Psoas muscle (tissue), 8 donors: ENCODE data around the gene TRIM25. TPM values are rescaled to one million over a fixed set of nuclear protein-coding genes. Genes with fewer than 3 reads are reported as not detected.

ENCODE experiments used
- ATAC-seq, 4 donors: fragments of 200-7000 bp; cut with Tn5 transposase; one replicate each; pipeline ENCODE4 v1.9.1; 2020; ENCODE audit warnings: moderate library complexity in 3 of 4, mild to moderate bottlenecking in 2 of 4
- DNase-seq, 2 donors: peaks; one replicate each; pipeline ENCODE4 v3.0.0-alpha.2; 2020
- H3K27ac ChIP-seq: fragments of 200-600 bp; one replicate; pipeline ENCODE4 v1.8.0; 2022
- H3K27me3 ChIP-seq, 3 donors: fragments of 200-600 bp in 1 of 3; one replicate each; pipeline versions ENCODE4 v1.6.1 to v1.8.0; 2013 to 2022; ENCODE audit warnings: low read length in 2 of 3, mild to moderate bottlenecking in 2 of 3, moderate library complexity in 1 of 3; ENCODE audit not compliant: insufficient read depth in 3 of 3
- H3K36me3 ChIP-seq, 2 donors: fragments of 200-600 bp in 1 of 2; one replicate each; pipeline versions ENCODE4 v1.6.1 to v1.8.0; 2013 to 2022; ENCODE audit warnings: low read depth in 1 of 2, mild to moderate bottlenecking in 1 of 2, moderate library complexity in 1 of 2; ENCODE audit not compliant: insufficient read depth in 1 of 2
- H3K4me1 ChIP-seq: fragments of 200-600 bp; one replicate; pipeline ENCODE4 v1.8.0; 2022
- H3K4me3 ChIP-seq: fragments of 200-600 bp; one replicate; pipeline ENCODE4 v1.8.0; 2022; ENCODE audit warnings: mild to moderate bottlenecking
- H3K9me3 ChIP-seq: fragments of 200-600 bp; one replicate; pipeline ENCODE4 v1.8.0; 2022
- WGBS, 3 donors: extraction: QIAGEN DNeasy Blood & Tissue Kit; methylation state at CpG; one replicate each; pipeline versions ENCODE4 v1.1.6 to v1.1.7; 2013; 5-methylcytosine and 5-hydroxymethylcytosine counted together
- intact Hi-C, 2 donors: fragments of 100-400 bp; cut with DNase I; formaldehyde crosslinking; loops; one replicate each; pipeline versions ENCODE4 v1.11.0 to v1.14.2; 2022
- polyA plus RNA-seq, 3 donors: library from polyadenylated mRNA; stranded (reverse); fragments of 200-250 nt; gene quantifications; one replicate each; pipeline ENCODE4 v1.2.3, GENCODE V29; 2013
- total RNA-seq, 4 donors: library from RNA; stranded (reverse); fragmentation: NEBNext Ultra II Directional in 2 of 4; extraction: Animal tissue kit (Norgen Biotek cat#: 25700) in 2 of 4; gene quantifications; one replicate each; pipeline versions ENCODE4 v1.2.1 to v1.2.4, GENCODE V29; 2021 to 2023
- TF ChIP-seq, protein P1 (sequence below): fragments of 200-600 bp; IDR thresholded peaks from one replicate; pipeline ENCODE4 v1.8.0; 2022; ENCODE audit warnings: antibody characterized with exemption
- donor health status: healthy with polysubstance abuse.
- donor health status: DM: no; HTN: no; CAD: no; lungs with moderate emphysema.
- donor health status: Bipolar disorder and iron deficiency.
- donor health status: healthy.
- donor health status: DM: yes; HTN: yes; CAD: no.
- donor health status: DM: no; HTN: no; CAD: no.
- donor health status: DM: no; HTN: no; CAD: no.
- donor health status: DM: yes; HTN: yes; CAD: no.

The TRIM25 gene
- total and polyA plus RNA-seq, 7 donors: 5.1 to 20.0 (median 12.4) TPM

DNA sequence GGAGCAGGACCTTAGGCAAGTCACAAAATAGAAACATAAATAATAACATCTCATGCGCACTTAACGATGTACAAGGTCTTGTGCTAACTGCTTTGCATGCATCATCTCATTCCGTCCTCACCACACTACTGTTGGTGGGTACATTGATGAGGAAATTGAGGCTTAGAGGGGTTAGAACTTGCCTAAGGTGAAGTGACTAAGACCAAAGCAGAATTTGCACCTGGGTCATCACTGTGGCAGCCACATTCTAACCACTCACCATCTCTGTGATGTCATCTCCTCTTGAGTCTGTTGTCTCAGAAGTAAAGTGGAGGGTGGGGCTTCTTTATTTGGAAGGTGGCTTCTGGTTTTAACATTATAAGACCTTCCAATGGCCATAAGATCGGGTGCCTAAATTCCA is 20.4 kb upstream of the TRIM25 start:
- TF ChIP-seq, protein P1, sequence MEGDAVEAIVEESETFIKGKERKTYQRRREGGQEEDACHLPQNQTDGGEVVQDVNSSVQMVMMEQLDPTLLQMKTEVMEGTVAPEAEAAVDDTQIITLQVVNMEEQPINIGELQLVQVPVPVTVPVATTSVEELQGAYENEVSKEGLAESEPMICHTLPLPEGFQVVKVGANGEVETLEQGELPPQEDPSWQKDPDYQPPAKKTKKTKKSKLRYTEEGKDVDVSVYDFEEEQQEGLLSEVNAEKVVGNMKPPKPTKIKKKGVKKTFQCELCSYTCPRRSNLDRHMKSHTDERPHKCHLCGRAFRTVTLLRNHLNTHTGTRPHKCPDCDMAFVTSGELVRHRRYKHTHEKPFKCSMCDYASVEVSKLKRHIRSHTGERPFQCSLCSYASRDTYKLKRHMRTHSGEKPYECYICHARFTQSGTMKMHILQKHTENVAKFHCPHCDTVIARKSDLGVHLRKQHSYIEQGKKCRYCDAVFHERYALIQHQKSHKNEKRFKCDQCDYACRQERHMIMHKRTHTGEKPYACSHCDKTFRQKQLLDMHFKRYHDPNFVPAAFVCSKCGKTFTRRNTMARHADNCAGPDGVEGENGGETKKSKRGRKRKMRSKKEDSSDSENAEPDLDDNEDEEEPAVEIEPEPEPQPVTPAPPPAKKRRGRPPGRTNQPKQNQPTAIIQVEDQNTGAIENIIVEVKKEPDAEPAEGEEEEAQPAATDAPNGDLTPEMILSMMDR: no peak
- Histone ChIP-seq H3K4me3 (no peak overlapping the region), H3K36me3 (peaks cover 7 to 59% of the 10 kb centered on the region in 2 donors), H3K27me3 (no peaks in the 10 kb centered on the region), H3K9me3 (no peaks in the 10 kb centered on the region), H3K27ac (no peak overlapping the region), H3K4me1 (no peaks in the 10 kb centered on the region)
- ATAC-seq (no peak), DNase-seq (no peak)
- intact Hi-C loops: no loop called here
- WGBS, 3 donors: 91 to 94% (median 93%) methylated on average over 4 of the region's 4 CpGs

DNA sequence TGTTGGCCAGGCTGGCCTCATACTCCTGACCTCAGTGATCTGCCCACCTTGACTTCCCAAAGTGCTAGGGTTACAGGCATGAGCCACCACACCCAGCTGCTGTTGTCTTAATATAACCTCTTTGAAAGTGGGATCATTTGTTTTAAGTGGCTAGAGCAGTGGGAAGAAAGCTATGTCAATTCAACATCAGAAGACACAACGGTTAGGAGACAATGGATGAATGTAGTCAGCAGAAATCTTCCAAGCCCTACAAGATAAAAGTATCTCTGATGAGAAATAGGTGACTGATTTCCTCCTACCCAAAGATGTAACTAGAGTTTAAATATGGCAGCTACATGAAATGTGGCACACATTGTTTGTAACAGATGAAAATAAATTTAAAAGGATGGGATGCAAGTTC is 20.0 kb upstream of the TRIM25 start:
- Histone ChIP-seq H3K27me3 (no peaks in the 10 kb centered on the region), H3K27ac (no peak overlapping the region), H3K4me1 (no peaks in the 10 kb centered on the region), H3K9me3 (no peaks in the 10 kb centered on the region), H3K4me3 (no peak overlapping the region), H3K36me3 (peaks cover 7 to 55% of the 10 kb centered on the region in 2 donors)
- intact Hi-C loops: no loop called here
- 89 to 97% (median 95%) methylated on average over 1 of the region's 1 CpG for WGBS, 3 donors
- TF ChIP-seq, protein P1: no peak
- DNase-seq: no peak
- ATAC-seq: no peak

DNA sequence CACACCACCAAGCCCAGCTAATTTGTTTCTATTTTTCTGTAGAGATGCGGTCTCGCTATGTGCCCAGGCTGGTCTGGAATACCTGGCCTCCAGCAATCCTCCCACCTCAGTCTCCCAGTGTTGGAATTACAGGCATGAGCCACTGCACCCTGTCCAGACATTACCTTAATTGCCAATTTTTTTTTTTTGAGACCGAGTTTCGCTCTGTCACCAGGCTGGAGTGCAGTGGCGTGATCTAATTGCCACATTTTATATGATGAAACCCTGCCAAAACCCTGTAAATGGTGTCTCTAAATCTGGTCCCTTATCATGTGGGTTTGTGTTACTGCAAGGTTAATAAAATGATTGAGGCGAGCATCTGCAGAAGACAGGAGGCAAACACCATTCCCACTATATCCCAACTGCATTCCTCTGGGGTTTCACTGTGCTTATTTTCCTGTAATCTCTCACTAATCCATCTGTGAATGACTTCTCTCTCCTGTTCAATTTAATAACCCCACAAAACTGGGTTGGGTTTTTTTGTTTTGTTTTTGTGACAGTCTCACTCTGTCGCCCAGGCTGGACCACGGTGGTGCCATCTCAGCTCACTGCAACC is 19.4 kb upstream of the TRIM25 start:
- 94 to 95% (median 95%) methylated on average over 8 of the region's 8 CpGs for WGBS, 3 donors
- ATAC-seq (no peak), DNase-seq (no peak)
- Histone ChIP-seq H3K27ac (no peak overlapping the region), H3K4me1 (no peaks in the 10 kb centered on the region), H3K4me3 (no peak overlapping the region), H3K27me3 (no peaks in the 10 kb centered on the region), H3K36me3 (peaks cover 7 to 48% of the 10 kb centered on the region in 2 donors), H3K9me3 (no peaks in the 10 kb centered on the region)
- intact Hi-C loops: no loop called here
- TF ChIP-seq, protein P1: no peak

DNA sequence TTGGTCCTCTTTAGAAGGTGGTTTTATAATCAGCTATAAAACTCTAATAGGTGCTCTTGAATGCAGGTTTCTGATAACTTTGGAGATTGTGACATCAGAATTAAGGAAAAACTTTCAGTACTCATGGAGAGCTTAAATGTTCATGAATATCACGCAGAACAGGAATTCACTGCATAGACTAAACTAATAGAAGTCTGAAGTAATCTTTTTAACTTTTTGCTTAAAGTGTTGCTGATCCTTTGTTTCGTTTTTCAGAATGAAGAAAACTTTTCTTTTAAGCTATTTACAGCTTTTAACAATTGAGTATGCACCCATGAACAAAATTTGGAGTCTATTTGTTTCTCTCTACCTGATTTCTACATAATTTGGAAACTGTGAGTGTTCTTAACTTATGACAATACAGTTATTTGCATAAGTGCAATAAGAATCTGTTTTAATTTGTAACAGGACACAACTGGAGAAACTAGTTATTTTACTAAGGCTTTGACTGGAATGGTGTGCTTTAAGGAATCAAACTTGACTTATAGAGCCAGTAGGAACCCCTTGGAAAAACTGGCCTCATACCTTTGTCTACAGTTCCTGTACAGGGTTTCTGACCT is 17.0 kb upstream of the TRIM25 start:
- TF ChIP-seq, protein P1: no peak
- Histone ChIP-seq H3K27ac (no peak overlapping the region), H3K27me3 (no peaks in the 10 kb centered on the region), H3K36me3 (peaks cover 0 to 25% of the 10 kb centered on the region in 2 donors), H3K9me3 (no peaks in the 10 kb centered on the region), H3K4me1 (no peaks in the 10 kb centered on the region), H3K4me3 (no peak overlapping the region)
- WGBS, 3 donors: 91 to 94% (median 93%) methylated on average over 2 of the region's 2 CpGs
- intact Hi-C loops: no loop called here
- DNase-seq: no peak
- no peak for ATAC-seq
